HG03196 (cell line): ENCODE measurements around the gene GLIS2.

Source experiments
- ATAC-seq: cut with Tn5 transposase; IDR thresholded peaks from one replicate; pipeline ENCODE4 v1.9.1; 2021; ENCODE audit not compliant: unreplicated experiment

GLIS2 gene

DNA sequence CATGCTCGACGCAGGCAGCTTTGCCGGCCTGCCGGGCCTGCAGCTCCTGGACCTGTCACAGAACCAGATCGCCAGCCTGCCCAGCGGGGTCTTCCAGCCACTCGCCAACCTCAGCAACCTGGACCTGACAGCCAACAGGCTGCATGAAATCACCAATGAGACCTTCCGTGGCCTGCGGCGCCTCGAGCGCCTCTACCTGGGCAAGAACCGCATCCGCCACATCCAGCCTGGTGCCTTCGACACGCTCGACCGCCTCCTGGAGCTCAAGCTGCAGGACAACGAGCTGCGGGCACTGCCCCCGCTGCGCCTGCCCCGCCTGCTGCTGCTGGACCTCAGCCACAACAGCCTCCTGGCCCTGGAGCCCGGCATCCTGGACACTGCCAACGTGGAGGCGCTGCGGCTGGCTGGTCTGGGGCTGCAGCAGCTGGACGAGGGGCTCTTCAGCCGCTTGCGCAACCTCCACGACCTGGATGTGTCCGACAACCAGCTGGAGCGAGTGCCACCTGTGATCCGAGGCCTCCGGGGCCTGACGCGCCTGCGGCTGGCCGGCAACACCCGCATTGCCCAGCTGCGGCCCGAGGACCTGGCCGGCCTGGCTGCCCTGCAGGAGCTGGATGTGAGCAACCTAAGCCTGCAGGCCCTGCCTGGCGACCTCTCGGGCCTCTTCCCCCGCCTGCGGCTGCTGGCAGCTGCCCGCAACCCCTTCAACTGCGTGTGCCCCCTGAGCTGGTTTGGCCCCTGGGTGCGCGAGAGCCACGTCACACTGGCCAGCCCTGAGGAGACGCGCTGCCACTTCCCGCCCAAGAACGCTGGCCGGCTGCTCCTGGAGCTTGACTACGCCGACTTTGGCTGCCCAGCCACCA is 65.4 kb downstream of the GLIS2 start:
- ATAC-seq = no peak

DNA sequence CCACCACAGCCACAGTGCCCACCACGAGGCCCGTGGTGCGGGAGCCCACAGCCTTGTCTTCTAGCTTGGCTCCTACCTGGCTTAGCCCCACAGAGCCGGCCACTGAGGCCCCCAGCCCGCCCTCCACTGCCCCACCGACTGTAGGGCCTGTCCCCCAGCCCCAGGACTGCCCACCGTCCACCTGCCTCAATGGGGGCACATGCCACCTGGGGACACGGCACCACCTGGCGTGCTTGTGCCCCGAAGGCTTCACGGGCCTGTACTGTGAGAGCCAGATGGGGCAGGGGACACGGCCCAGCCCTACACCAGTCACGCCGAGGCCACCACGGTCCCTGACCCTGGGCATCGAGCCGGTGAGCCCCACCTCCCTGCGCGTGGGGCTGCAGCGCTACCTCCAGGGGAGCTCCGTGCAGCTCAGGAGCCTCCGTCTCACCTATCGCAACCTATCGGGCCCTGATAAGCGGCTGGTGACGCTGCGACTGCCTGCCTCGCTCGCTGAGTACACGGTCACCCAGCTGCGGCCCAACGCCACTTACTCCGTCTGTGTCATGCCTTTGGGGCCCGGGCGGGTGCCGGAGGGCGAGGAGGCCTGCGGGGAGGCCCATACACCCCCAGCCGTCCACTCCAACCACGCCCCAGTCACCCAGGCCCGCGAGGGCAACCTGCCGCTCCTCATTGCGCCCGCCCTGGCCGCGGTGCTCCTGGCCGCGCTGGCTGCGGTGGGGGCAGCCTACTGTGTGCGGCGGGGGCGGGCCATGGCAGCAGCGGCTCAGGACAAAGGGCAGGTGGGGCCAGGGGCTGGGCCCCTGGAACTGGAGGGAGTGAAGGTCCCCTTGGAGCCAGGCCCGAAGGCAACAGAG is 66.3 kb downstream of the GLIS2 start:
- ATAC-seq = no peak

DNA sequence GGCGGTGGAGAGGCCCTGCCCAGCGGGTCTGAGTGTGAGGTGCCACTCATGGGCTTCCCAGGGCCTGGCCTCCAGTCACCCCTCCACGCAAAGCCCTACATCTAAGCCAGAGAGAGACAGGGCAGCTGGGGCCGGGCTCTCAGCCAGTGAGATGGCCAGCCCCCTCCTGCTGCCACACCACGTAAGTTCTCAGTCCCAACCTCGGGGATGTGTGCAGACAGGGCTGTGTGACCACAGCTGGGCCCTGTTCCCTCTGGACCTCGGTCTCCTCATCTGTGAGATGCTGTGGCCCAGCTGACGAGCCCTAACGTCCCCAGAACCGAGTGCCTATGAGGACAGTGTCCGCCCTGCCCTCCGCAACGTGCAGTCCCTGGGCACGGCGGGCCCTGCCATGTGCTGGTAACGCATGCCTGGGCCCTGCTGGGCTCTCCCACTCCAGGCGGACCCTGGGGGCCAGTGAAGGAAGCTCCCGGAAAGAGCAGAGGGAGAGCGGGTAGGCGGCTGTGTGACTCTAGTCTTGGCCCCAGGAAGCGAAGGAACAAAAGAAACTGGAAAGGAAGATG is 67.0 kb downstream of the GLIS2 start:
- ATAC-seq = no peak

DNA sequence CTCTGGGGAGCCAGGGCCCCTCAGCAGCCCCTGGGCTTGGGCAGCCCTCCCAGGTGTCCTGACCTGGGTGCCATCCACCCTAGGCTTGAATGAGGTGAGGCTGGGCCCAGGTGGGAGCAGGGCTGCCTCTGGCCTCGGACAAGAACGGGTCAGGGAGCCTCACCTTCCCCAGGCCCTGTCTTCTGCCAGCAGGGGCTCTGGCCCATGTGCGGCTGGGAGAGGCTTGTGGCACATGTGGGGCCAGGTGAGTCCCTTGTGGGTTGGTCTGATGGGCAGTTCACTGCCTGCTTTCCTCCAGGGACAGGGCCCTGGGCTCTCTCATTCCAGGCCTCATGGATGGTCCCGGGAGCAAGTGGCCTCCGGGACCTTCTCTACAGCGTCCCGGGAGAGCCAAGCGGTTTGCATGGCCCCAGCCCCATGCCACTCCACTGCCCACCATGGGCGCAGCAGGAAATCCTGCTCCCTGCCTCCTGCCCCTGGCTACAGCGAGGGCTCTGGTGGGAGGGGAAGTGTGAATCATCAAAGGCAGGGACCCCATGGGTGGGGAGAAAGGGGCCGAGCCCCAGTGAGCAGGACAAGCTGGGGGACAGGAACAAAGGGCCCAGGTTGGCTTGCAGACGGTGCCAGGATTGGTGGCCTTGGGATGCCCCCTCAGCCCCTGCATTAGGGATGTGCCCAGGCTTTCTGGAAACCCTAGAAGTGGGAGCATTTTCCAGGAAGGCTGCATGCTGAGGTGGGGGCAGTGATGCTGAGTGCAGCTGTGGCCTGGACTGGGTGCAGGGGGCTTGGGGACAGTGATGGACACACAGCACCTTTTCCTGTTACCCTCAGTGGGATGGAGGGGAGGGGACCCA is 68.0 kb downstream of the GLIS2 start:
- ATAC-seq = no peak

DNA sequence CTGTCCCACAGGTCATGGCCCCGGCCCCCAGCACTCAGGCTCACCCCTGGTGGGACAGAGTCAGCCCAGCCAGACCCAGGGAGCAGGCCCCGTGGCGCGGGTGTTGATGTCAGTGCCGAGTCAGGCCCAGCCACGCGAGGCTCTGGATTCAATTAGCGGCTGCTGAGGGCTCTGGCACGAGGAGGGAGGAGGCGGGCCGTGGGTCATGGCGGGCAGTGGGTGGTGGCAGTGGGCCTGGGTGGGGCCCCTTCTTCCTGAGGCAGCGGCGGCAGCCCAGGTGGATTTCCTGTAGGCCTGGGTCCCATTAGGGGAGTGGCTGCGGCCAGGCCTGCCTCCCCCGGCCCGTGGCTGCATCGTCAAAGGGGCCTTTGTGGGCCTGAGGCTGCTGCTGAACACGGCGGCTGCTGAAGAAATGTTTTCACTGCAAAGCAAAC is 68.7 kb downstream of the GLIS2 start:
- ATAC-seq = no peak

DNA sequence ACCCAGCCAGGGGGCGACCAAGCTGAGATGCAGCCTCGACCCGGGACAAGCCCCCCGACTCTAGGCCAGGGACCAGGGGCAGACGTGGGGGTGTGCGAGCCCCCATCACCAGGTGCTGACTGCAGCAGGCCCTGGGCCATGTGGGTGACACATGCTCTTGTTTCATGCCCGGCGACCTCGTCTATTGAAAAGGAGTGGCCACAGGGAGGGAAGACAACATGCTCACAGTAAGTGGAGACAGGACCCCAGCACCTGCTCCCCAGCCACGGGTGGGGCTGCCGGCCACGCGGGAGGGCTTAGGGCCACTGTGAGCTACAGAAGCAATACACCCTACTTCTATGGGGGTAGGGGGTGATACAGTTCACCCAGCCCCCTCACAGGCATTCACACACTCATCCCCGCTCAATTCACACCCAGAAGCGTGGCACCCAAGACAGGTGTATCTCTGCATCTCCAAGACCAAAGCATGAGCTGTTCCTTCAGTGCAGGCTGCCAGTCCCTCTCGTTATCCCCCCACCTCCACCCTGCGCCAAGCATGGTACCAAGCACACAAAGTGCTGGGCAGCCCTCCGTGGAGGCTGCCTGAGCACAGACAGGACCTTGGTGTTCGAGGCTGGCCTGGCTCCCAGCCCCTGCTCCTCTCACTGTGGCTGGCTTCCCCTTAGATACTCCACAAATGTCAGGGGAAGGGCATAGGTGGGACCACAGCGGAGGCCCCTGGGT is 69.4 kb downstream of the GLIS2 start:
- ATAC-seq = no peak

DNA sequence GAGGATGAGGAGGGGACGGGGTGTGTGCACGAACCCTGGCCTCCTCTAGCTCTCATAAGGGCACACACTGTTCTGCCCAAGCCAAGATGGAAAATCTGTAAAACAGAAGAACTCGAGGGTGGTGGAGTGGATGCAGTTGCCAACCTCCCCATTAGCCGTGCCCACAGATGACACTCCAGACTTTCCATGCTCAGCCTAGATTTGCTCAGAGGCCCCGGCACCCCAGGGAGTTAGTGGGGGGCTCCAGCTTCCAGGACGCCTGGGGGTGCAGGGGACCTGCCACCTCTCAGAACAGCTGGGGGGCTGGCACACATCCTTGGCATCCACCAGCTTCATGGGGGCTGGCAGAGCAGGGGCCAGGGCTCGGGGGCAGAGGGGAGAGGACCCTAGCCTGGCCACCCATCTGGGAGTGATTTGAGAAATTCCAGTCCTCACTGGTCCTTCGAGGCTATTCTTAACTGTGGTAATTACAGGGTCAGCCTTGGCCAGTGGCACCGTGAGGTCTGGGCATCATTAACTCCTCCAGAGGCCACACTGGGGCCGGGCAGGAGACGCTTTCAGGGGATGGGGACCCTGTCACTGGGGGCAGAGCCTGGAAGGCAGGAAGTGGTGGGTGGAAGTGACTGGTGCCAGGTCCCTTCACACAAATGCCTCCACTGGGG is 70.1 kb downstream of the GLIS2 start:
- no peak for ATAC-seq

DNA sequence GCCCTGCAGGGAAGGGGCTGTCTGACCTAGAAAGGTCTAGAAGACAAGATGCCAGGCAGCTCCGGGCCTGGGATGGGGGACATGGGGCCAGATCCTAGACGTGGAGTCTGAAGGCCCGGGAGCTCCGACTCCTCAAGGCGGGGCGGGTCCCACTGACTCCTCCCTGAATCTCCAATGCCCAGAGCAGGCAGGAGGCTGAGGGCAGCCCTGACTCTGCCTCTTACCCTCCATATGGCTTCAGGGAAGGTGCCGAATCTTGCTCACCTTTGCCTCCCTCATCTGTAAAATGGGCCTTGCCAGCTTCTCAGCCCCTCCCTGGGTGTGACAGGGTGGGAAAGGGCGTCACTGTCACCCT is 70.6 kb downstream of the GLIS2 start:
- no peak for ATAC-seq

DNA sequence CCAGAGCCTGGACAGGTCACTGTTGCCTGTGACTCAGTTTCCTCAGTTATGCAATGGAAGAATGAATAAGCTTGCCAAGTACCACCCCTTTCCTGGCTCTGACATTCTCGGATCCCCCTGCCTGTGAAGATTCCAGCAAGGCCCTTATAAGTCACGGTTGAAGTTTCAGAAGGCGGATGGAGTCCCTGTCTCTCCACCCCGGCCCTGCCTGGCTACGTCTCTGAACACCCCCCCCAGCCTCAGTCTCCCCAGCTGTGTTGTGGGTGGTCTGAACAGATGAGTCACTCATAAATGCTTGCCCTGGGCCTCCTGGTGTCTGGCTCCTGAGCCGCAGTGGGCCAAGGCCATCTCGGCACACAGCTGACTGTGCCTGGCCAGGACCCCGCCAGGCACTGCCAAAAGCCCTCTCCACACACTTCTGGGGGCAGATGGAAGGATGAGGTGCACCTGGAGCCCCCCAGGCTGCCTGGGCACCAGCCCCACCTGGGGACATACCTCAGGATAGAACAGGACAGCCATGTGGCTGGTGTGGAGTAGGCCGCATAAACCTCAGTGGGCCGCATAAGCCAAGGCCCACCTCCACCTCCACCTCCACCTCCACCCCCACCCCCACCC is 71.2 kb downstream of the GLIS2 start:
- ATAC-seq = no peak

DNA sequence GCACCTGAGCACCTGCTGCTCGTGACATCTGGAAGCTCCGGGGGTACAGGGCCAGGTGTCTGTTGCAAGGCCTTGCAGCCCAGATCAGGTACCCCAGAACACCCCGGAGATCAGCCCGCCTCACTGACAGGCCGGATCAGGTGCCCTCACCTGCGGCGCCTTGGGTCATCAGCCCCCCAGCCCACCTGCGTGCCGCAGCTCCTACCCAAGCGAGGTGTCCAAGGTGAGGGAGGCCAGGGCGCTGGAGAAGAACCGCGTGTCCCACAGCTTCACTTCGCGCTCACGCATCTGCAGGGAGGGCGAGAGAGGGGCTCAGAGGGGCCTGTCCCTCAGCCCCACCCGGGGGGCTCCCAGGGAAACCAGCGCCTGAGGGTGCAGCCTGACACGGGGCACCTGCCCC is 71.9 kb downstream of the GLIS2 start:
- no peak for ATAC-seq

DNA sequence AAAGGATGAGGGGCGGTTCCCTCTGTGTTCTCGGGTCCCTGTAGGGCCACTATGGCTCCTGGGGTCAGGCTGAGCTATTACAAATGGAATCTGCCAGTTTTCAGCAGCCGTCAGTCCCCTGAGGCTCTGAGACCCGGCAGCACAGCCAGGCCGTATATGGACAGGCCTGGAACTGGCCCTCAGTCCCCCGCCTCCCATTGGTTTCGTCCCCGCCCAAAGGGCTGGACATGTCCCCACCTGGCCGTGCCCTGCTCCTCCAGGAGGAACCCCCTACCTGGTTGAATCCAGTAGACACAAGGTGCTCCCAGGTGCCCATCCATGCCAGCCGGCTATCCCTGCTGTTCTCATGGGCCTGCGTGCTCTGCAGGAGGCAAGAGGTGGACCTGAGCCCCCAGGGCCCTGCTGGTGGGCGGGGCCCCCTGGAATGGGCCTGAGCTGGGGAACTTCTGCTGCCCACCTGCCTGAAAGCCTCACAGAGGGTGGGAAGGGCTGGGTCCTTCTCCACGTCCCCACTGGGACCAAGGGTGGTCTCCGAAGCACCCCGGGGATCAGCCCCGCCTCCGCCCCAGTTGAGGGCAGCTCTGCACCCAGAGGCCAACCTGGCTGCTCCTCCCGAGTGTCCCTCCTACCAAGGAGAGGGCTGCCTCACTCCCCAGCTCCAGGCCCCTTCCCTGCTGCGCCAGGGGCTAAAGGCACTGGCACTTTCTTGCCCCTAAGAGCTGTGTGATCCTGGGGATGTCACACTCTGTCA is 72.6 kb downstream of the GLIS2 start:
- ATAC-seq = no peak
